ENCODE data around the gene CAMK1G.

The CAMK1G gene

DNA sequence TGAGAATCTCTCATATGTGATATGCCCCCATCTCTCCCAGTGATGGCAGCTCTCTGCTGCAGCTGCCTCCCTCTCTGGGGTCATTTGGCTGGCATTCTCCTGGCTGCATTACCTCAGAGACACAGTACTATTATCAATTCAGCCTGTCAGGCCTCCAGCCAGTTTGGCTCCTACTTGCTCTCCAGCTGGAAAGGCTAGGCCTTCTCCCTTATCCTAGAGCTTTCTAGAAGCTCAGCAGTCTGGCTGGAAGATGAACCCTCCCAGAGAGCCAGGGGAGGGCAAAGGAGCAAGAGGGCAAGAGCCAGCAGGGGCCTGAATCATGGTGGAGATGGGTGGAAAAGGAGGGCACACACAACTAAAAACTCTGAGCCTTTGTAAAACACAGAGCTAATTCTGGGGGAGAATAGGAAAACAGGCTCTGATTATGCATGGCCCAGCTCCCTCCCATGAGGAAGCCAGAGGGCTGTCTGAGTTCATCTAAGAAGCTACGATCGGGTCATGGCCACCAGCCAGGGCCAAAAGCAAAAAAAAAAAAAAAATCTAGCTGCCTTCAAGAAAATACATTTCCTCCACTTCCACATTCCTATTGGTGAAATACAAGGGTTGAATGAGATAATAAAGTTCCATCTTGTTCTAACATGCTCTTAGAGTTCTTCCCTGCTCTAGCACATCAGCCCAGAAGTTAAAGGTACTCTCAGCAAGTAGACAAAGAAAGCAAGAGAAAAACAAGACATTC is 59.9 kb downstream of the CAMK1G start:
- DNase-seq: peak; percentile 80

DNA sequence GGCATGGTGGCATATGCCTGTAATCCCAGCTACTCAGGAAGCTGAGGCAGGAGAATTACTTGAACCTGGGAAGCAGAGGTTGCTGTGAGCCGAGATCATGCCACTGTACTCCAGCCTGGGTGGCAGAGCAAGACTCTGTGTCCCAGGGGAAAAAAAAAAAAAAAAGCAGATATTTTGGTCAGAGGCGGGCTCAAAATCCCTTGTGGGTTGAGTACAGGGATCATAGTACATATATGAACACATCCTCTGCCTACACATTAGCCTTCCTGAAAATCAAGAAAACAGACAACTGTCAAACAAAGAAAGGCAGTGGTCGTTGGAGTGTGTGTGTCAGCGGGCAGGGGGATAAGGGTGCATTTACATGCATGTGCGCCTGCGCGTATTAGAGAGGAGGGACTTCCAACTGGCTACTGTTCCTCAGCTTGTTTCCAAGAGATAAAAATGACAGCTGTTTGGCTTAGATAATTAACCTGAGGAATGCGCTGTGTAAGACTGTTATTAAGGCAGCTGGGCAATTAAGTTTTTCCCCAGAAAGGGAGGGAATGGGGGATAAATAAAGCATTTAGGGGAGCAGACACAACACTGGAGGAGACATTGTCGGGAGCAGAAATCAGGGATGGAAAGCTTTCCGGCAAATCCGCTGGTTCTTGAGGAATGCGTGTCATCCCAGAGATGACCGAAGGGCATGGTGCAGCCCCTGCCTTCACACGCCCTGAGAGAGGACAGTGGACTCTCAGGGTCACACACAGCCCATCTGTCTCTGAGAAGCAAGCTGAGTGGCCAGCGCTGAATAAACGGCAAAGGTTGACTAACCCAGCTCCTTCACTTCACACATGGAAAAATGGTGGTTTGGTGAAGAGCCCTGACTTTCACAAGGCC is 62.3 kb downstream of the CAMK1G start:
- no peak for DNase-seq

DNA sequence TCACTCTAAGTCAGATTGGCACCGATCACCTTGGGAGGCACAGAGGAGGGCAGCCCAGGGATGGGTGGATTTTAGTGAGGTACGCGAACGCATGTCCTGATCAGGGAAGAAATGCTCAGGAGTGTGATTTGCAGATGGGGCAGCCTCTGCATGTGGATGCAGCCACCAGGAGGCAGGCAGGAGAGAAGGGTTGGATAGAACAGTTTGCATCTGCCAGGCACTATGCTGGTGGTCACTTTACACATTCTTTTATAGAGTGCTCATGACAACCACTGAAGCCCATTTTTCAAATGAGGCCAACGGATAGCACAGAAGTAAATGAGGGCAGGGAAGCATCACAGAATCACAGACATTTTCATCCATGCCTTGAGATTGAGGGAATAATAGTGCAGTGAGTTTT is 63.0 kb downstream of the CAMK1G start:
- DNase-seq: no peak

DNA sequence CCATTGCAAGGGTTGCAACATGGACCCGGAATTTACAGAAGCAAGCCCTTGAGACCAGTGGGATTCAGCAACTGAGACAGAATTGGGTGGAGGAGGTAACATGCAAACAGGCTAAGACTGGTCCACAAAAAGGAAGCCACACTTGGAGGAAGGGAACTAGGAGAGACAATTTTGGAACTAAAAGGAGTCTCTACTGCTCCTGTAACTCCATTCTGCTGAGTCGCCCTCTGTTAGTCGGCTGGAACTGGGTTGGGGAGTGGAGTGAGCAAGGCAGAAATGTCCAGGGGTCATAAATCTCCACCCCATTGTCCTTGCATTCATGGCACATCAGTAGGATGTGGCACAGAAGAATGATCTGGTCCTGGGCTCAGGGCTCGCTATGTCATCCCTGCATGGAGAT is 63.6 kb downstream of the CAMK1G start:
- DNase-seq: no peak

DNA sequence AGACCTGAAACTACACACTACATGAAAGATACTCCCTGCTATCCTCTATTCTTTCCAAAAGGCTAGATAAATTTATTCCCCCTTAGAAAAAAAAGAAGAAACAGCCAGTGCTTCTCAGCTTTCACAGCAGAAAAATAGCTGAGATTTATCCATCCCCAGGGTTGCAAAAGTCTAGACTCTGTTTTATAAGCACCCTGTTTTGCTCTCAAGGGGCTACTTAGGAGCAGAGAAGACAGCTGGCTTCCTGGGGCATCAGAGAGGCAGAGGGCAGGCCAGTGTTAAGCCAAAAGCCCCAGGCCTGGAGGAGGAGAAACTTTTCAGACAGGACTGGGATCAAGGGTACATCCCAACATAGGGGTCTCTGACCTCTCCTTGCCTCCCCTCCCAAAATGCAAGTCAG is 64.8 kb downstream of the CAMK1G start:
- DNase-seq: no peak

DNA sequence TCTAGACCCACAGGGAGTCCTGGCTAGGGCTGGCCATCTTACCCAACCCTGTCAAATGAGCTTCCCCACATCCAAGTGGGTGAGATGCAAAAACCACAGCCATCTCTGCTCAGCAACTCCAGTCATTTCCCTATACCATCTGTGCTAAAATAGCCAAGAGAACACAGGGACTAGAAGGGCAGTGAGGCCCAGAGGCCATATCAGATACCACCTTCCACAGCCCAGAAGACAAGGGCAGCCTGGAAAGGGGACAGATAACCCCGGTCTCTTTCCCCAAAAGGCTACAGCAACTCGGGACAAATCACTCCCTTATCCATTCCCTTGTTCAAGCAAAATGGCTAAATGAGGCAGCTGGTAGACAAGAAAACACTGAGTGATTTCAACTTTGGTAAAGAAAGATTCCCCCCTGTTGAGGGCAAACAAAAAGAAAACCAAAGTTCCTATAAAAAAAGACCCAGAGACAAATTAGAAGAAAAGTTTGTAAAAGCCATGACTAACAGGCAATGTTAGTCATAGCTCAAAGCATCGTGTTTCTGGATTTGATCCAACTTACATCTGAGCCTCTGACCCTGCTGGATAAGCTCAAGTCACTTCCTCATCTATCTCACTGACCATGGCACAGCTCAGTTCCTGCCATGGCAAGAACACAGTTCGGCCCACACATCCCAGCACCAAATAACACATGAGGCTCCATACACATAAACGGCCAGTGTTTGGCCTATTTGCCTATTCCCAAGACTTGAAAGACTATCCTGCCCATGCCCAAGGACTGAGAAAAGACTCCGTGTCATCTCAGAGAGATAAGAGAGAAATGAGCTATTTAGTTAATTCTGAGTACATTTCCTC is 65.6 kb downstream of the CAMK1G start:
- DNase-seq: no peak

DNA sequence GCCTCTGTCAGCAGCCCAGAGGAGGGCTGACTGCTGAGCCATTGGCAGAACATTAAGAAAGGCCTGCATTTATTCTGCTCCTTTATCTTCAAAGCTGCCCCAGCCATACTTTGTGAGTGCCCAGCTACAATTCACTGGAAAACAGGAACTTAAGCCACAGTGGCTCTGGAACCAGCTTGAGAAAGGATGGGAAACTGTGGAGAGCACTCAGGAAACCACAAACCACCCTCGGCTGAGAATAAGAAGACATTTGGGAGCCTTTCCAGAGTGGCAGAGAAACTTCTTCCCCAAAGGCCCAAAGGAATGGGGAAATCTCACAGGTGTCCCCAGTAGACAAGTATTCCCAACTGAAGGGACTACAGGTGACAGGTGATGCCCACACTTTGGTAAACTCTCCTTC is 66.9 kb downstream of the CAMK1G start:
- peak; percentile 37 for DNase-seq

DNA sequence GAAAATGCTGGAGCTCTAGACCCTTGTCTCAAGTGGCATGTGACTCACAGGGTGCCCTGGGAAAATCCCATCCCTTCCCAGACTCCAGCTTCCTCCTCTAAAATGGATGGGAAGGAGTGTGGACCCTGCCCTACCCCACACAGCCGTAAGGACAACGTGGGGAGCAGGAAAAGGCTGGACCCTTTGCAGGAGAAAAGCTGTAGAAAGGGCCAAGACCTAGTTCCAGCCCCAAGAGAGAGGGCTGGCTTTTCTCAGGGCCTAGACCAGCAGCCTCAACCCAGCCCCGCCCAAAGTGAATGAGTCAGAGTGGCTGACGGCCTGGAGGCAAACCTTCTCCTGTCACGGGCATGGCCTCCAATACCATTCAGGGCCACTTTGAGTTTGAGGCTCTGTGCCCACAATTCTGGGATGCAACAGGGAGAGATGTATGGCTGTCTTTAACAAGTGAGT is 67.6 kb downstream of the CAMK1G start:
- DNase-seq: peak; percentile 47

DNA sequence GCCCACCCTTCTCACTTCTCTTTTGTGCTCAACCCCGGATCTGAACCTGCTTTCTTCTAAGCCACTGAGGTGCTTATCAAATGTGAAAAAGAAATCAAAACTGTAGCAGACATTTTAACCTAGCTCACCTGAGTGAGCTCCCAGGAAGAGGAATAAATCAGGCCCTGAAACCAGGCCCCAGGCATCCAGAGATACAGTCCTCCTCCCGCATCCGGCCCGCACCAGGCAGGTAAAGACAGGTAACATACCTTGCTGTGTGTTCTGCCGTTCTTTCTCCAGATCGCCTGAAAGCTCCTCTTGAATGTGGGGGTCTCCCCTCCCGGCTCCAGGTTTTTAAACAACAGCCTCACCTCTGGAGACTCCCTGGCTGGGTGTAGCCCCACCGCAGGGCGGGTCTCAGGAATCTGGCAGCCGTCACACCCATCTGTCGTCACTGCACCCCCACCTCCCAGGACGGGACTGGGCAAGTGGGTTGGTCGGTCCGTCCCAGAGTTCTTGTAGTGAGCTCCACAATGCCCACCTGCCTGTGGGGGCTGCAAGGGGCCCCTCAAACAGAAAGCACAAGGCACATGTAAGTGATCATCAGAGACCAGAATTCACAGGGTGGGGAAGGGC is 68.7 kb downstream of the CAMK1G start, which contains the start of gene LAMB3:
LAMB3 (minus strand) TSS at position 305 of the 615 bp plus-strand sequence. CDS start 1,481 bp downstream, outside the sequence.
- no peak for DNase-seq

DNA sequence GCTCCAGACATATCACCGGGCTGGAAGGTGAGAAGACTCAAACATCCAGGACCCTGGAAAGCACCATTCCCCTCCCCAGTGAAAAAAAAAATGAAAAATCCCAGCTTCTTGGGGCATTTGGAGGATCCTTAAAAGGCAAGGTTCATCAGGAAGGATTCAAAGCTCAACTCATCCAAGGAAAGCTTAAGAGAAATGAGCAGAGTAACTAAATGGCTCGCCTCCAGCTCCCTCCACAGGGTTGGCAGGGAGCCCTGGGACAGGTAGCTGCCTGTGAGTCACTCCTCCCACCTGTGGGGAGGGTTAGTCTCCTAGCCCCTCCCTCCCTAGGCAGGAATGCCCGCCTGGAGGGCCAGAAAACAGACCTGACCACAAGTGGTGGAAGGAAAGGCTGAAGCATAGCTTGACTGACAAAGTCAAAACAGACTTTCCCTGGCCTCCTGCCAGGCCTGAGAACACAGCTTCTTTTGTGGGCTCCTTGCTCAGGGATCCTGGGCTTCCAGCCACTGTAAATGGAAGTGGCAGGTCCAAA is 69.4 kb downstream of the CAMK1G start:
- DNase-seq: peak; percentile 87

DNA sequence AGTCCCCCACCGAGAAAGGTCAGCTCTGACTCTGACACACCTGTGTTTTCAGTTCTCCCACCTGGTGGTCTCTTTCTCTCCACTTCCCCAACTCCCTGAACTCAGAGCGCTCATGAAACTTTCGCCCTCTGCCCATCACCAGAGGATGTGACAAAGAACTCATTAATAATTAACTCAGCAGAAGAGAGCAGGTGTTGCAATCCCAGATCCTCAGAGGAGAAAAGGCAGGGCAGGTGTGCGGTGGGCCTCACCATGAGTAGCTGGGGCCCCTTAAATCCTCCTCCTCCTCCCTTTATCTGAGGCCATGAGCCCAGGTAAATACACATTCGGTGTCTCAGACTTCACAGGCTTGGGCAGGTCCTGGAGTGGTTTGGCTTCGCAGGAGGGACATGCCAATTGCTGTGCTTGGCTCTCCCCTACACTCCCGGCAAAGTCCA is 70.4 kb downstream of the CAMK1G start:
- no peak for DNase-seq

DNA sequence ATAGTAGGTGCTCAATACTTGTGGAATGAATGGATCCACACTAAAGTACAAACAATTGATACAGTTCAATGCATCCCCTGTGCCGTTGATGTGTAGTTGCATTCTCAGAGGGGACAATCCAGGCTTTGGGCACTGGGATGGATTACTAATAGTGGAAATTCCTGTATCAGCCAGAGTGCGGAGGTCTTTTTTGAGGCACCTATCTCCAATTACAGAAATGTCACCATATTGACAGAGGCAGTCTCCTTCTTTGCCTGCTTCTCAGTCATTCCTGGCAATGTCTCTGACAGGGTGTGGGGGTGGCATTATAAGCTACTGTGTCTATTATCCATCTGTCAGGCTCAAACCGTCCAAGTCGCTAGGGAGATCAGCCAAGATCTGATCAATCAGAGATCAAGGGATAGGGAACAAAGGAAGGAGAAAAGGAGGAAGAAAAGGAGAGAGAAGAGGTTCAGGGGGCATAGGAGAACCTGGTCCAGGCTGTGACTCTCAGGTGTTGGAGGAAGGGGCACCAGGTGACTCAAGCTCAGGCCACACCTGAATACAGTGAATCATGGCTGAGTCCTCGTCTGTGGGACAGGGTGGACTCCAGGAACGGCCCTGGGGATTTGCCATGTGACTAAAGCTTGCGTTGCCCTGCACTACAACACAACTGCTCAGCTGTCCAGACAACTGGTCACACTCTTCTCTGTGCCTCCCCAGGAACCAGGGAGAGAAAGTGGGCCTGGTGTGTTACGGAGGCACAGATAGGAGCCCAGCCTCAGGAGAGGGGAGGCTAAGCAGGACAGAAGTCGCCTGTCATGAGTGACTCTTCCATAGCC is 72.1 kb downstream of the CAMK1G start:
- no peak for DNase-seq

DNA sequence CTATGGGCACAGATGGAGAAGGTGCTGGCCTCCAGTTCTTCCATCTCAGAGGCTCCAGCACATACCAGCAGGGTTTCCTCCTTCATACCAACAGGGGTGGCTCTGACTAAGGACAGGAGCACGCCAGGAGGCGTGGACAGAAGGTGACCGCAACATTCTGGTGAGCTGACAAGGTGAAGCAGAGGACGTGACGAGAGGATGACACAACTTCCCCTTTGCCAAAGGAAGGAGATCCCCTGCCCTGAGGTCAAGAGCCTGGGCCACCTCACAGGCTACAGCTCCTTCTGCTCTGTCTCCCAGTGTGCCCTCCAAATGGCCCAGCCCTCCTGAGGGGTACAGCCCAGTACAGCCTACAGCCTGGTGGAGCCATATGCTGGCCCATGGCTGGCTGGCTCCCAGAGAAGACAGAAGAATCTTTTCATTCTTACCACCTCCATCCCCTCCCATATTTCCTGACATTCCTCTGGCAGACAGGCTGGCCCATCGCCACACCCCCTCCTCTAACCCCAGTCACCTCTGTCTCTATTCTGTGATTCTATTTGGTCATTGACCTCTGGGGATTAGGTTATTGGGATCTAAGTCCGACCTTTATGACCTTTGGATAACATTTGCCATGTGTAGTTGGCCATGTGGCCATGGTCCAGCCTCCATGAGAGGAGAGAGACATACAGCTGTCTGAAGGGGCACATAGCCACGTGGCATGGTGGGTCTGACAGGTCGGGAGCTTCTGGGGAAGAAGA is 73.8 kb downstream of the CAMK1G start:
- DNase-seq: no peak

DNA sequence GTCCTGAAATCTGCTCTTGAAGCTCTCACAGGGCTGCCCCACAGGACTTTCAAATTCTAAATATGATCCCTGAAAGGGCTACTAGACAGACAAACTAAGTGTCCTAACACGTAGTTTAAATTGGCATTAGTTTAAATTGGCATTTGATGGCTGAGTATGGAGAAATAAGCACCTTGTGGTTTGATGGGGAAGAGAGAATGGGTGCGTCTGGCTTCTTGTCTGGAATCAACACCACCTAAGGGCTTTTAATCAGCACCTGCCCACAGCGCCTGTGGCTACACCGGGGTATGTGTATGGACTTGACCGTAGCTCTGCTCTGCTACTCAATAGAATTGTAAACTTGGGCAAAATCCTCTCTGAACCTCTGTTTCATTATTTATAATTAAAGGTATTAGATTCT is 74.4 kb downstream of the CAMK1G start:
- no peak for DNase-seq

DNA sequence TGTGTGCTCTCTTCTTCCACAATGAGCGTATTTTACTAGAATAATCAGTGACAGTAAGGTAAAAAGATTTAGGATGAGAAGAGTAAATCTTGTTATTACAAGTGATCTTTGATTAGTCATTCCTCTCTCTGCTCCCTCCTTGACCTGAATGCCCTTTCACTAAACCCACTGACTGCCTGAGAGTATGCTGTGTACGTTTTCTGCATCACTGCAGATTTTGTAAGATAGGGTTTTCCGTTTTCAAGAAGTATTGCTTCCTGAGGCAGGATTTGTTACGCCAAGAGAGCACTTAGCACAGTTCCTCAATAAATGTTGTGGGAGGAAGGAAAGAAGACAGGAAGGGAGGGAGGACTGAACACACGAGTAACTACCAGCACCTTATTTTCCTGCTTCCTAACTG is 76.4 kb downstream of the CAMK1G start:
- no peak for DNase-seq

DNA sequence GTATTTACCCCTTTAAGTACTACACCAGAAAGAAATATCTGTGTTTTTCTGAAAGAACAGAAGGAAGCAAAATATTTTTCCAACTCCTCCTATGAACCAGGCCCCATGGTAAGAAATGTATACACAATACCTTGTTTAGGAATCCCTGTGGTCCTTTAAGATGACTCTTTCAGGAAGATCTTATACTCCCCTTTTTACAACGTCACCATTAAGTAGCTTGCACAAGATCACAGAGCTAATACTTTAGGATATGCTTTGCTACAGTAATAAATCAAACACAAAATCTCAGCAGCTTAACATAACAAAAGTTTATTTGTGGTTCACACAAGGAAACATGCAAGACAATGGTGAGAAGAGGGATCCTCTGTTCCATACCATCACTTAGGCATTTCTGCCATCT is 77.6 kb downstream of the CAMK1G start:
- no peak for DNase-seq

DNA sequence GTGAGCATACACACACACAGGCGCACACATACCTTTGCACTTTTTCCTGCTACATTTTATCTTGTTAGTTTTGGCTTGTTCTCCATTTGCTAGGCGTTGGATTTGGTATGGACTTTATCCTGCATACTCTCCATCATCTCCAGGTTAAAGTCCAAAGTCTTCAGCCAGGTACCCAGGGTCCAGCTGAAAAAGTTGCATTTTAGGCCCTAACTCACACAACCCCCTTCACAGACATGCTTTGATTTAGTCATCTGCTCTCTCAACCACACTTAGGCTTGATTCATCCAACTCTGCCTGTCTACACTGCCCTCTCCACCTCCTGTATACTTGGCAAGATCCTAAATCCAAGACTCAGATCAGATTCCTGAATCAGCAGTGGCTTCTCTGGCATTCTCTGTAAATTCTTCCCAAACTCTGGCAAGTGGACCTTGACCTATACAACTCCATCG is 79.4 kb downstream of the CAMK1G start:
- no peak for DNase-seq

Data from femur (tissue), 1 donor.